WTC11 (cell line): ENCODE results near the gene ADA. TPM values are rescaled to one million over a fixed set of nuclear protein-coding genes. Genes with fewer than 3 reads are reported as not detected.
A peak's percentile ranks its signal among the peaks of the same experiment; 100 is the strongest.

Experiments
- ATAC-seq: fragments of 200-7000 bp; cut with Tn5 transposase; 2 replicates; pipeline ENCODE4 v1.10.0; 2021; ENCODE audit warnings: mild to moderate bottlenecking, moderate library complexity
- CTCF ChIA-PET: fragments of 300-600 bp; sonication (Branson Sonifier 250); formaldehyde crosslinking; loops from one replicate; lab custom pipeline; 2021; ENCODE audit warnings: antibody characterized with exemption; lab: Charles Lee
- POLR2A ChIA-PET: fragments of 350-600 bp; sonication (Branson Sonifier 250); formaldehyde crosslinking; loops from one replicate; lab custom pipeline; 2021; ENCODE audit warnings: antibody characterized with exemption; lab: Charles Lee
- DNase-seq: peaks from one replicate; pipeline ENCODE4 v3.0.0; 2021; ENCODE audit warnings: low spot score
- H3K27ac Mint-ChIP-seq: 2 replicates; pipeline ENCODE4 v1.8.0; 2021; ENCODE audit warnings: mixed read lengths
- H3K27me3 Mint-ChIP-seq: 2 replicates; pipeline ENCODE4 v1.8.0; 2021; ENCODE audit warnings: low read depth, mild to moderate bottlenecking, moderate library complexity, mixed read lengths
- H3K36me3 Mint-ChIP-seq: 2 replicates; pipeline ENCODE4 v1.8.0; 2021; ENCODE audit warnings: mixed read lengths
- H3K4me1 Mint-ChIP-seq: 2 replicates; pipeline ENCODE4 v1.8.0; 2022; ENCODE audit warnings: mixed read lengths
- H3K4me3 Mint-ChIP-seq: 2 replicates; pipeline ENCODE4 v1.8.0; 2021; ENCODE audit warnings: mild to moderate bottlenecking, moderate library complexity, mixed read lengths
- H3K9me3 Mint-ChIP-seq: 2 replicates; pipeline ENCODE4 v1.8.0; 2021; ENCODE audit warnings: mixed read lengths
- CREM ChIP-seq: sonication (generic); formaldehyde crosslinking; IDR thresholded peaks from 2 replicates; pipeline ENCODE4 v1.8.1; 2022; ENCODE audit warnings: mild to moderate bottlenecking, missing genetic modification reagents, moderate library complexity
- ESRRA ChIP-seq: sonication (generic); formaldehyde crosslinking; IDR thresholded peaks from 2 replicates; pipeline ENCODE4 v1.8.1; 2022; ENCODE audit warnings: mild to moderate bottlenecking, missing genetic modification reagents, borderline replicate concordance
- FOXK1 ChIP-seq: sonication (generic); formaldehyde crosslinking; IDR thresholded peaks from 2 replicates; pipeline ENCODE4 v1.8.0; 2022; ENCODE audit warnings: mild to moderate bottlenecking, moderate library complexity, missing genetic modification reagents
- JUN ChIP-seq: sonication (generic); formaldehyde crosslinking; IDR thresholded peaks from 2 replicates; pipeline ENCODE4 v1.8.0; 2023; ENCODE audit warnings: mild to moderate bottlenecking, missing genetic modification reagents
- MYBL2 ChIP-seq: sonication (generic); formaldehyde crosslinking; IDR thresholded peaks from 2 replicates; pipeline ENCODE4 v1.8.1; 2023; ENCODE audit warnings: mild to moderate bottlenecking, moderate library complexity, missing genetic modification reagents
- NFE2L1 ChIP-seq: sonication (generic); formaldehyde crosslinking; IDR thresholded peaks from 2 replicates; pipeline ENCODE4 v1.8.1; 2023; ENCODE audit warnings: missing genetic modification reagents
- NR3C1 ChIP-seq: sonication (generic); formaldehyde crosslinking; conservative IDR thresholded peaks from 2 replicates; pipeline ENCODE4 v1.8.1; 2023; ENCODE audit warnings: low read depth, mild to moderate bottlenecking, missing genetic modification reagents
- SMAD4 ChIP-seq: sonication (generic); formaldehyde crosslinking; IDR thresholded peaks from 2 replicates; pipeline ENCODE4 v1.8.0; 2022; ENCODE audit warnings: mild to moderate bottlenecking, missing genetic modification reagents
- TP53 ChIP-seq: sonication (generic); formaldehyde crosslinking; IDR thresholded peaks from 2 replicates; pipeline ENCODE4 v1.8.1; 2023; ENCODE audit warnings: mild to moderate bottlenecking, missing genetic modification reagents
- ZBTB21 ChIP-seq: sonication (generic); formaldehyde crosslinking; IDR thresholded peaks from 2 replicates; pipeline ENCODE4 v1.8.1; 2023; ENCODE audit warnings: mild to moderate bottlenecking, missing genetic modification reagents, borderline replicate concordance
- ZNF219 ChIP-seq: sonication (generic); formaldehyde crosslinking; IDR thresholded peaks from 2 replicates; pipeline ENCODE4 v1.8.0; 2023; ENCODE audit warnings: missing genetic modification reagents, mild to moderate bottlenecking, borderline replicate concordance
- ZNF232 ChIP-seq: sonication (generic); formaldehyde crosslinking; IDR thresholded peaks from 2 replicates; pipeline ENCODE4 v1.8.0; 2022; ENCODE audit warnings: mild to moderate bottlenecking, missing genetic modification reagents
- ZNF263 ChIP-seq: sonication (generic); formaldehyde crosslinking; IDR thresholded peaks from 2 replicates; pipeline ENCODE4 v1.8.1; 2022; ENCODE audit warnings: low read depth, mild to moderate bottlenecking, moderate library complexity, missing genetic modification reagents
- ZNF317 ChIP-seq: sonication (generic); formaldehyde crosslinking; IDR thresholded peaks from 2 replicates; pipeline ENCODE4 v1.8.1; 2023; ENCODE audit warnings: low read depth, mild to moderate bottlenecking, moderate library complexity, missing genetic modification reagents, borderline replicate concordance
- total RNA-seq: library from RNA; stranded (reverse); gene quantifications from 3 replicates; pipeline ENCODE4 v1.2.3, GENCODE V29; 2021
- TF ChIP-seq, protein P1 (sequence below): fragments of 250-450 bp; sonication (Bioruptor Pico); IDR thresholded peaks from 2 replicates; pipeline ENCODE4 v2.1.2; 2022; ENCODE audit warnings: mild to moderate bottlenecking, moderate library complexity
- TF ChIP-seq, protein P2 (sequence below): sonication (generic); formaldehyde crosslinking; IDR thresholded peaks from 2 replicates; pipeline ENCODE4 v1.8.0; 2023; ENCODE audit warnings: missing genetic modification reagents, mild to moderate bottlenecking, borderline replicate concordance
- TF ChIP-seq, protein P3 (sequence below): sonication (generic); formaldehyde crosslinking; IDR thresholded peaks from 2 replicates; pipeline ENCODE4 v1.8.1; 2023; ENCODE audit warnings: mild to moderate bottlenecking, missing genetic modification reagents
- TF ChIP-seq, protein P4 (sequence below): fragments of 200-600 bp; IDR thresholded peaks from 2 replicates; pipeline ENCODE4 v1.8.0; 2022; ENCODE audit warnings: antibody characterized with exemption
- TF ChIP-seq, protein P5 (sequence below): sonication (generic); formaldehyde crosslinking; IDR thresholded peaks from 2 replicates; pipeline ENCODE4 v1.8.1; 2023; ENCODE audit warnings: mild to moderate bottlenecking, missing genetic modification reagents, moderate library complexity

ADA gene
- total RNA-seq, 1 experiment from 2014 or later = 19.7 TPM

DNA sequence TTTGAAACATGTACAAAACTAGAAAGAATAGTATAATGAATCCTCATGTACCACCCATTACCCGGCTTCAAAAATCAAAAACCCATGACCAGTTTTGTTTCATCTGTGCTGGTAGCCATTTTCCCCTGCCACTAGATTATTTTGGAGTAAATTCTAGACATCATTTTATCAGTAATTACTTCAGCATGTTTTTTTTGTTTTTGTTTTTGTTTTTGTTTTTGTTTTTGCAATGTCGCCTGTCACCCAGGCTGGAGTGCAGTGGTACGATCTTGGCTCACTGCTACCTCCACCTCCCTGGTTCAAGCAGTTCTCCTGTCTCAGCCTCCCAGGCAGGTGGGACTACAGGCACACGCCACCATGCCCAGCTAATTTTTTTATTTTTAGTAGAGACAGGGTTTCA lies 77.1 kb downstream of the ADA start (continued):
- TF ChIP-seq, protein P1, sequence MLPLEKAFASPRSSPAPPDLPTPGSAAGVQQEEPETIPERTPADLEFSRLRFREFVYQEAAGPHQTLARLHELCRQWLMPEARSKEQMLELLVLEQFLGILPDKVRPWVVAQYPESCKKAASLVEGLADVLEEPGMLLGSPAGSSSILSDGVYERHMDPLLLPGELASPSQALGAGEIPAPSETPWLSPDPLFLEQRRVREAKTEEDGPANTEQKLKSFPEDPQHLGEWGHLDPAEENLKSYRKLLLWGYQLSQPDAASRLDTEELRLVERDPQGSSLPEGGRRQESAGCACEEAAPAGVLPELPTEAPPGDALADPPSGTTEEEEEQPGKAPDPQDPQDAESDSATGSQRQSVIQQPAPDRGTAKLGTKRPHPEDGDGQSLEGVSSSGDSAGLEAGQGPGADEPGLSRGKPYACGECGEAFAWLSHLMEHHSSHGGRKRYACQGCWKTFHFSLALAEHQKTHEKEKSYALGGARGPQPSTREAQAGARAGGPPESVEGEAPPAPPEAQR (CRISPR knock-in tag) = no peak

DNA sequence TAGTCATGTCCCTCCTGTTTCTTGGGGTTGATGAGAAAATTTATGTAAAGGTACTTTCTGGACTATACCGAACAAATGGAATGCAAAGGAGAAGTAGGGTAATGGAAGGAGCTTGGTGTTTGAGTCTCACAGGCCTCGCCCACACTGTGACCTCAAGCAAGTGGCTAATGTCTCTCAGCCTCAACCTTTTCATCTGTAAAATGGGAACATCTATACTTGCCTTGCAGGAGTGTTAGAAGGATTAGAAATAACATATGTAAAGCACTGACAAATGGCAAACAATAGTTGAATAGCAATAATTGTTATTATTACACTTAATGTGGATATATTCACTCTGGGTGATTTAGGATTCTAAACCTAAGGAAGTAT lies 78.0 kb downstream of the ADA start:
- Mint-ChIP-seq H3K4me3 (no peak overlapping the region), H3K4me1 (no peaks in the 10 kb centered on the region), H3K36me3 (no peaks in the 10 kb centered on the region), H3K9me3 (no peaks in the 10 kb centered on the region), H3K27ac (no peak overlapping the region), H3K27me3 (no peaks in the 10 kb centered on the region)
- DNase-seq (no peak), ATAC-seq (no peak)
- CTCF ChIA-PET = interaction anchor here (1.3 kb wide), 1 partner anchor 10 kb away, joined by 3 read pairs; no protein-coding TSS in a partner anchor
- POLR2A ChIA-PET = no interaction called here
- TF ChIP-seq ZNF219 (CRISPR knock-in tag) (no peak), SMAD4 (CRISPR knock-in tag) (no peak), ZNF263 (CRISPR knock-in tag) (no peak), NFE2L1 (CRISPR knock-in tag) (no peak), ZNF317 (CRISPR knock-in tag) (no peak), JUN (CRISPR knock-in tag) (no peak), TP53 (CRISPR knock-in tag) (no peak)
- TF ChIP-seq, protein P2, sequence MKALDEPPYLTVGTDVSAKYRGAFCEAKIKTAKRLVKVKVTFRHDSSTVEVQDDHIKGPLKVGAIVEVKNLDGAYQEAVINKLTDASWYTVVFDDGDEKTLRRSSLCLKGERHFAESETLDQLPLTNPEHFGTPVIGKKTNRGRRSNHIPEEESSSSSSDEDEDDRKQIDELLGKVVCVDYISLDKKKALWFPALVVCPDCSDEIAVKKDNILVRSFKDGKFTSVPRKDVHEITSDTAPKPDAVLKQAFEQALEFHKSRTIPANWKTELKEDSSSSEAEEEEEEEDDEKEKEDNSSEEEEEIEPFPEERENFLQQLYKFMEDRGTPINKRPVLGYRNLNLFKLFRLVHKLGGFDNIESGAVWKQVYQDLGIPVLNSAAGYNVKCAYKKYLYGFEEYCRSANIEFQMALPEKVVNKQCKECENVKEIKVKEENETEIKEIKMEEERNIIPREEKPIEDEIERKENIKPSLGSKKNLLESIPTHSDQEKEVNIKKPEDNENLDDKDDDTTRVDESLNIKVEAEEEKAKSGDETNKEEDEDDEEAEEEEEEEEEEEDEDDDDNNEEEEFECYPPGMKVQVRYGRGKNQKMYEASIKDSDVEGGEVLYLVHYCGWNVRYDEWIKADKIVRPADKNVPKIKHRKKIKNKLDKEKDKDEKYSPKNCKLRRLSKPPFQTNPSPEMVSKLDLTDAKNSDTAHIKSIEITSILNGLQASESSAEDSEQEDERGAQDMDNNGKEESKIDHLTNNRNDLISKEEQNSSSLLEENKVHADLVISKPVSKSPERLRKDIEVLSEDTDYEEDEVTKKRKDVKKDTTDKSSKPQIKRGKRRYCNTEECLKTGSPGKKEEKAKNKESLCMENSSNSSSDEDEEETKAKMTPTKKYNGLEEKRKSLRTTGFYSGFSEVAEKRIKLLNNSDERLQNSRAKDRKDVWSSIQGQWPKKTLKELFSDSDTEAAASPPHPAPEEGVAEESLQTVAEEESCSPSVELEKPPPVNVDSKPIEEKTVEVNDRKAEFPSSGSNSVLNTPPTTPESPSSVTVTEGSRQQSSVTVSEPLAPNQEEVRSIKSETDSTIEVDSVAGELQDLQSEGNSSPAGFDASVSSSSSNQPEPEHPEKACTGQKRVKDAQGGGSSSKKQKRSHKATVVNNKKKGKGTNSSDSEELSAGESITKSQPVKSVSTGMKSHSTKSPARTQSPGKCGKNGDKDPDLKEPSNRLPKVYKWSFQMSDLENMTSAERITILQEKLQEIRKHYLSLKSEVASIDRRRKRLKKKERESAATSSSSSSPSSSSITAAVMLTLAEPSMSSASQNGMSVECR = no peak
- TF ChIP-seq, protein P3, sequence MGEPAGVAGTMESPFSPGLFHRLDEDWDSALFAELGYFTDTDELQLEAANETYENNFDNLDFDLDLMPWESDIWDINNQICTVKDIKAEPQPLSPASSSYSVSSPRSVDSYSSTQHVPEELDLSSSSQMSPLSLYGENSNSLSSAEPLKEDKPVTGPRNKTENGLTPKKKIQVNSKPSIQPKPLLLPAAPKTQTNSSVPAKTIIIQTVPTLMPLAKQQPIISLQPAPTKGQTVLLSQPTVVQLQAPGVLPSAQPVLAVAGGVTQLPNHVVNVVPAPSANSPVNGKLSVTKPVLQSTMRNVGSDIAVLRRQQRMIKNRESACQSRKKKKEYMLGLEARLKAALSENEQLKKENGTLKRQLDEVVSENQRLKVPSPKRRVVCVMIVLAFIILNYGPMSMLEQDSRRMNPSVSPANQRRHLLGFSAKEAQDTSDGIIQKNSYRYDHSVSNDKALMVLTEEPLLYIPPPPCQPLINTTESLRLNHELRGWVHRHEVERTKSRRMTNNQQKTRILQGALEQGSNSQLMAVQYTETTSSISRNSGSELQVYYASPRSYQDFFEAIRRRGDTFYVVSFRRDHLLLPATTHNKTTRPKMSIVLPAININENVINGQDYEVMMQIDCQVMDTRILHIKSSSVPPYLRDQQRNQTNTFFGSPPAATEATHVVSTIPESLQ (CRISPR knock-in tag) = no peak
- TF ChIP-seq, protein P4, sequence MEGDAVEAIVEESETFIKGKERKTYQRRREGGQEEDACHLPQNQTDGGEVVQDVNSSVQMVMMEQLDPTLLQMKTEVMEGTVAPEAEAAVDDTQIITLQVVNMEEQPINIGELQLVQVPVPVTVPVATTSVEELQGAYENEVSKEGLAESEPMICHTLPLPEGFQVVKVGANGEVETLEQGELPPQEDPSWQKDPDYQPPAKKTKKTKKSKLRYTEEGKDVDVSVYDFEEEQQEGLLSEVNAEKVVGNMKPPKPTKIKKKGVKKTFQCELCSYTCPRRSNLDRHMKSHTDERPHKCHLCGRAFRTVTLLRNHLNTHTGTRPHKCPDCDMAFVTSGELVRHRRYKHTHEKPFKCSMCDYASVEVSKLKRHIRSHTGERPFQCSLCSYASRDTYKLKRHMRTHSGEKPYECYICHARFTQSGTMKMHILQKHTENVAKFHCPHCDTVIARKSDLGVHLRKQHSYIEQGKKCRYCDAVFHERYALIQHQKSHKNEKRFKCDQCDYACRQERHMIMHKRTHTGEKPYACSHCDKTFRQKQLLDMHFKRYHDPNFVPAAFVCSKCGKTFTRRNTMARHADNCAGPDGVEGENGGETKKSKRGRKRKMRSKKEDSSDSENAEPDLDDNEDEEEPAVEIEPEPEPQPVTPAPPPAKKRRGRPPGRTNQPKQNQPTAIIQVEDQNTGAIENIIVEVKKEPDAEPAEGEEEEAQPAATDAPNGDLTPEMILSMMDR = no peak

DNA sequence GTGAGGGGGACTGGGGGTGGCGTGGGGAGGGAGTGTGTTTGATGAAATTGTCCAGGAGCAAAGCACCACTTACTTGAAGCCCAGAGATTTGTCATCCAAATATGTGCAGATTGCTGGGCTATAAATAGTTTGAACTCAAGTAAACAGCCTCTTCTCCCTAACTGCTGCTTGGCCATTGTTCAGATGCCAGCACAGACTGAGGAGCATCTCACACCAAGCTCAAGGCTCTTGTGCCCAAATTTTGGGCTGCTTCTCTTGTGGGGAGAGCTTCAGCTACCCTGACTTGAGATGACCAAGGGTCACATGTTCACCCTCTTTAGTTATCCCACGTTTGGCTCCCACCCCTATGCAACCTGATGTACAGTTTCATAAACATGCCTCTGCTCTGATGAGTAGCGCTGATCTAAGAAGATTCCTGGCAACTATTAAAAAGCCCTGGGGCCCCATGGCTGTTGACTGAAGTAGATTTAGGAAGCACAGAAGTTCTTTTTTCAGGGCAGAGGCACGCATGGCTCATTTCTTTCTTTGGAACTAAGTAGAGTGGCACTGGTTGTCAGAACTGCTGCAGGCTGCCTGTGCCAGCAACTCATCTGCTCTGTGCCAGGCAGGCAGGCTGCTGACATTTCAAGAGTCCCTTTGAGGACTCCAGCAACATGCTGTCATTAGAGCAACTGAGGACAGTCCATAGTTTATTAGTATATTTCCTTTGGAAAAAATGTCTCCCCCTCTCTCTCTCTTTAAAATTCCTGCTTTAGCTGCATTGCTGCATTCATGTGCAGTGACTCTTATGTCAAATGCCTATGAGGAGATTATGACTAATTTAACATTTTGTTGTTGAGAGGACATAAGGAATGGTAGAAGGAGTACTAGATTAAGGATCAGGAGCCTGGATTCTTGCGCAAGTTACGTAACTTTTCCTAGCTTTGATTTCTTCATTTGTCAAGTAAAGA lies 78.7 kb downstream of the ADA start:
- Mint-ChIP-seq H3K9me3 (no peaks in the 10 kb centered on the region), H3K36me3 (no peaks in the 10 kb centered on the region), H3K4me1 (no peaks in the 10 kb centered on the region), H3K4me3 (no peak overlapping the region), H3K27ac (peak overlapping the region; percentile 42; the same call in 1 of the 2 replicates), H3K27me3 (no peaks in the 10 kb centered on the region)
- ChIA-PET CTCF (interaction anchor here (1.3 kb wide), 1 partner anchor 10 kb away, joined by 3 read pairs; no protein-coding TSS in a partner anchor), POLR2A (no interaction called here)
- DNase-seq = no peak
- no peak for ATAC-seq
- TF ChIP-seq CREM (CRISPR knock-in tag) (no peak), FOXK1 (no peak), NFE2L1 (CRISPR knock-in tag) (no peak), ZBTB21 (CRISPR knock-in tag) (no peak), ZNF263 (CRISPR knock-in tag) (no peak), ZNF232 (CRISPR knock-in tag) (no peak), MYBL2 (CRISPR knock-in tag) (no peak), NR3C1 (CRISPR knock-in tag) (no peak), ESRRA (CRISPR knock-in tag) (no peak)
- TF ChIP-seq, protein P5, sequence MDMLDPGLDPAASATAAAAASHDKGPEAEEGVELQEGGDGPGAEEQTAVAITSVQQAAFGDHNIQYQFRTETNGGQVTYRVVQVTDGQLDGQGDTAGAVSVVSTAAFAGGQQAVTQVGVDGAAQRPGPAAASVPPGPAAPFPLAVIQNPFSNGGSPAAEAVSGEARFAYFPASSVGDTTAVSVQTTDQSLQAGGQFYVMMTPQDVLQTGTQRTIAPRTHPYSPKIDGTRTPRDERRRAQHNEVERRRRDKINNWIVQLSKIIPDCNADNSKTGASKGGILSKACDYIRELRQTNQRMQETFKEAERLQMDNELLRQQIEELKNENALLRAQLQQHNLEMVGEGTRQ (CRISPR knock-in tag) = no peak
- TF ChIP-seq, protein P4 = no peak
